IPS-15b (cell line): ENCODE measurements around the gene NXN.

ENCODE experiments used
- H3K27me3 ChIP-seq: one replicate; pipeline ENCODE4 v1.6.1; 2013; ENCODE audit warnings: low read length; ENCODE audit not compliant: control insufficient read depth, insufficient read depth
- H3K36me3 ChIP-seq: one replicate; pipeline ENCODE4 v1.6.1; 2013; ENCODE audit warnings: low read length; ENCODE audit not compliant: control insufficient read depth, insufficient read depth
- H3K4me1 ChIP-seq: one replicate; pipeline ENCODE4 v1.6.1; 2013; ENCODE audit warnings: mild to moderate bottlenecking, low read length; ENCODE audit not compliant: control insufficient read depth, insufficient read depth
- H3K4me3 ChIP-seq: one replicate; pipeline ENCODE4 v1.5.1; 2013; ENCODE audit warnings: low read depth, low read length
- H3K9ac ChIP-seq: one replicate; pipeline ENCODE4 v1.6.1; 2013; ENCODE audit warnings: low read depth, mild to moderate bottlenecking, low read length
- H3K9me3 ChIP-seq: one replicate; pipeline ENCODE4 v1.6.1; 2013; ENCODE audit warnings: mild to moderate bottlenecking, low read length; ENCODE audit not compliant: control insufficient read depth, insufficient read depth

Gene NXN

DNA sequence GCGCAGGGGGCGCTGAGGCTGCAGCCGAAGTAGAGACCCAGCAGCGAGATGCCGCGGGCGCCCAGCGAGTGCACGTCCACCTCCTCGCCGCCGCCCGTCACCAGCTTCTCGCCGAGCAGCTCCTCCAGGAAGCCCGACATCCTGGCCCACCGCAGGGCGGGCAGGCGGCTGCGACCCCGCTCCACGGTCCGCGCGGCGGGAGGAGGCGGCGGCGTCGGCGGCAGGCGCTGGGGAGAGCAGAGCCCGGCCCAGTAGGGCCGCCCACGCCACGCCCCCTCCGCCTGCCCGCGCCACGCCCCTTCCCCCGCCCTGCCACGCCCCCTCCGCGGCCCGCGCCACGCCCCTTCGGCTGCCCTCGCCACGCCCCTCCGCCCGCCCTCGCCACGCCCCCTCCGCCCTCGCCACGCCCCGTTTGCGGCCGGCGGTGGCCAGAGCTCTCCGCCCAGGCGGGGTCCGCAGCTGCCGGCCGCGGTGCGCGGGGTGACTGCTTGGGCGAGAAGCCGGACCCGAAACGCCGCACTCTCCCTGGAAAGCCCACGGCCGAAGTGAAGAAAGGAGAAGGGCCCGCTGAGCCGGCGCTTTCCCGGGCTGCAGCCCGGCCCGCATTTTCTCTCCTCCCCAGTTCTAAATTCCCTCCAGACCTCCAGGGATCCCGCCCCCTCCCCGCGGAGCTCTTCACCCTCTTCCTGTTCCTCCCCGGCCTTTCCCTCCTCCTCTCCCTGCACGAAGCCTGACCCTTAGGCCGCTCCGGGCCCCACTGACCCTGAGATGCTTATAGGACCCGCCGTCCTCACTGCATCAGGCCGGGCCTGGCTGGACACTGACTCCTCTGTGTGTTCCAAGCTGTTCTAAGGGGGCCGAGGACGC, at the start of gene NXN:
Gene NXN, minus strand, starts transcription at position 238 of the 867 bp plus-strand sequence.
- Histone ChIP-seq H3K9ac (peak within 1 kb of the TSS; percentile 71), H3K9me3 (no peaks in the 10 kb centered on the region), H3K27me3 (no peaks in the 10 kb centered on the region), H3K4me1 (peaks cover 22% of the 10 kb centered on the region), H3K36me3 (no peaks in the 10 kb centered on the region), H3K4me3 (peak within 1 kb of the TSS; percentile 90)

DNA sequence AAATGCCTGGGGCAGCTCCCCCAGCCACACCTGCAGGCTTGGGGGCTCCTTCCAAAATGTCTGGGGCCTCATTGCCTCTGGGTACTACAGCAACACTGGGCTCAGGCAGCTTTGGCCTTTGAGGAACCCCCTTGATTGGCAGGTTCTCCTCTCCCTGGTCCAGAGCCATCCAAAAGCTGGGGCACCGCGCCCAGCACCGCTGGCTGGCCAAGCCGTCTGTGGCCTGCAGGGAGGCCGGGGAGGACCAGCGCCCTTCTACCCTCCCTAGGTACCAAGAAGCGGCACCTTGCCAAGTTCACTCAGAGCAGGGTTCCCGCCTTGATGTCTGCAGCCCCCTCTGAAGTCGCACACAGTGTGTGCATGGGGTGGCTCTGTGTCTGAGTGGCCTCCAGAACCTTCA, 47.5 kb upstream of the NXN start:
- H3K4me3 ChIP-seq, result no peak overlapping the region
- peaks cover 3% of the 10 kb centered on the region for H3K27me3 ChIP-seq
- H3K9me3 ChIP-seq, result no peaks in the 10 kb centered on the region
- no peaks in the 10 kb centered on the region for H3K4me1 ChIP-seq
- H3K9ac ChIP-seq, result no peak overlapping the region
- H3K36me3 ChIP-seq, result no peaks in the 10 kb centered on the region

DNA sequence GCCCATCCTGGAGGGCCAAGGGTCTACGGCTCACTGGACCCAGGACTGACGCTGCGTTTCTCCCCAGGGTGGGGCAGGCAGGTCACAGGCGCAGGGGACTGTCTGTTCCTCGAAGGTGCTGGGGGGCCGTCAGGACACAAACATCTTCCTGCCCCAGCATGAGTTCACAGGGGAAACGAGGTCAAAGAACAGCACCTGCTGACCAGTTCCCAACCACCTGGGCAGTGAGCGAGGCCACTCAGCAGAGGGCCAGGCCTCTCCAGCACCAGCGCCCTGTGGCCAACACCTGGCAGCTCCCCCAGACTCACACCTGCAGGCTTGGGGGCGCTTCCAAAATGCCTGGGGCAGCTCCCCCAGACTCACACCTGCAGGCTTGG, 47.0 kb upstream of the NXN start:
- Histone ChIP-seq H3K4me1 (no peaks in the 10 kb centered on the region), H3K36me3 (no peaks in the 10 kb centered on the region), H3K27me3 (peaks cover 3% of the 10 kb centered on the region), H3K4me3 (no peak overlapping the region), H3K9ac (no peak overlapping the region), H3K9me3 (no peaks in the 10 kb centered on the region)

DNA sequence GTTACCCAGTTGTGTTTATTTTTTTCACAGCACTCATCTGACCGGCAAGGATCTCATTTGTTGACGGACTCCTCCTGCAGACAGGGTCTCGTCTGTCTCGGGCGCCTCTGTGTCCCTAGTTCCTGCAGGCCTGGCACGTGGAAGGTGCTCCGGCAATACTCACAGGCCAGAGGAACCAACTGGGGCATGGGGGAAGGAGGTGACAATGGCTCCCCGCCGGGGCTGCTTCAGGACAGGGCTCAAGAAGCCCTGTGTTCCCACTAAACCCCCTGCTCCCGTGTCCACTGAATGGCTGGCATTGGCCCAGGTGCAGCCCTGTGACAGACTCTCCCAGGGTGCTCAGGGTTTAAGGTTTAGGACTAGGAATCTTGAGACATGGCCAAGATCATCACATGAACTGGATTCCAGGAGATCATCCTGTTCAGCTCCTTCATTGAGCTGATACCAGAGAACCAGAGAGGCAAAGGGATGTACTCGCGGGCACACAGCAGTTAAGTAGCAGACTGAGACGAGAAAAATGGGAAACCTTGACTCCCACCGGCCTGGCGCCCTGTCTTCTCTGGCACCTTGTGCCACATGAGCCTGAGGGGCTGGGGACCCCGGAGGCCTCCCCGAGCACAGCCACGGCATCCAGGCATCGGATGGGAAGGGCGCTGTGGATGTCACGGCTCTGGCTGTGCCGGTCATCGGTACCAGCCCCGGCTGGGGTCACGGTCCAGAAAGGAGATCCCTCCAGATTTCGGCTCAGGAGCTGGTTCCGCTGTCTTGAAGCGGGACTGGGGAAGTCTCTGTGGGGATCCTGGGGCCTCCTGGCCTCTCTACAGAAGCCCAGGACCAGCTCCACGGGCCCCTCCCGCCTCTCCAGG, 46.4 kb upstream of the NXN start:
- Histone ChIP-seq H3K4me1 (no peaks in the 10 kb centered on the region), H3K27me3 (peaks cover 3% of the 10 kb centered on the region)

DNA sequence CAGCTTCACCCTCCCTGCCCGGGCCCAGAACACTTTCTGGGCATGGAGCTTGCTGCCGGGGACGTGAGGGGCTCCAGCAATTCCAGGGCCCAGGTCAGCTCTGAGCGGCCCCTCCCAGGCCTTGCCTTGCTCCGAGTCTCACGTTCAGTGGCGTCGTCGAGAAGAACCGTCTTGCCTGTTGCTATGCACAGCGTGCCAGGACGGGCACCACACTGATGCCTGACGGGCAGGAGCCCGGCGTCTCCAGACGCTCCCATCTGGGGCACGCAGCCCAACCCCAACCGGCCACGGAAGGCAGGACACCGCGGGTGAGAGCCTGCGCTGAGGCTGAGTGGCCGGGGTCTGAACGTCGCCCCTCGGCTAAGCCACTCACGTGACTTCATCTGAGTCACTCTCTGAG, 44.5 kb upstream of the NXN start:
- Histone ChIP-seq H3K27me3 (no peaks in the 10 kb centered on the region), H3K4me1 (no peaks in the 10 kb centered on the region), H3K9me3 (no peaks in the 10 kb centered on the region), H3K36me3 (no peaks in the 10 kb centered on the region), H3K9ac (no peak overlapping the region), H3K4me3 (no peak overlapping the region)

More for the DNA sequence above, 46.4 kb upstream of the NXN start:
- Histone ChIP-seq H3K9ac (peak overlapping the region; percentile 47), H3K36me3 (no peaks in the 10 kb centered on the region), H3K4me3 (no peak overlapping the region), H3K9me3 (no peaks in the 10 kb centered on the region)

DNA sequence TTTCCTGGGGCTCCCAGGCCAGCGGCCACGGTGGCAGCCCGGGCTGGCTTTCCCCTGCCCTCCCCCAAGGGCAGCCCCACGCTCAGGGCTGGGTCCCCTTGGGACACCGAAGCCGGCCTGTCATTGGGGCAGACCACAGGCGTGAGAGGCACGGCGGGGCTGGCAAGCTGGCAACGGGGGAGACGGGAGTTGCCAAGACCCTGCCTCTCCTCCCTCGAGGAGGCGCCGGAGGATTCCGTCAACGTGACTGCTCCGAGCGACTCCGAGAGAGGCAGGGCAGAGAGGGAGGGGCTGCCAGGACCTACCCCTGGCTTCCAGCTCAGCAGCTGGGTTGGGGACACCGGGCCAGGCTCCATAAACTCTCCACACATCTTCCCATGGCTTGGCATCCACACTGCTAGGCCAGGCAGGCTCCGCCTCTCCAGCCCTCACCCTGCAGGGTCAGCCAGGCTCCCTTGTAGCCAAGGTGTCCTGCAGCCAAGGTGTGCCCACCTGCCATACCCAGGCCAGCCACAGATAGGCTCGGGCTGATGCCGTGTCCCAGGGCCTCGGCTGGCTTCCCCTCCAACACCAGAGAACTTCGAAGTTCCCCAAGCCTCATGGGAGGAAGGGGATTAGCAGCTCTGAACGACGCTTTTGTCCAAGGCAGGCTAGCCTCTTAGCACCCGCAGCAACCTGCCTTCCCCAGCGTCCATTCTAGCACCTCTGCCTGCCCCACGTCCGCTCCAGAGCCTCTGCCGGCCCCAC, 42.9 kb upstream of the NXN start:
- Histone ChIP-seq H3K4me3 (no peak overlapping the region), H3K9me3 (no peaks in the 10 kb centered on the region), H3K27me3 (no peaks in the 10 kb centered on the region), H3K9ac (no peak overlapping the region), H3K36me3 (no peaks in the 10 kb centered on the region), H3K4me1 (no peaks in the 10 kb centered on the region)

DNA sequence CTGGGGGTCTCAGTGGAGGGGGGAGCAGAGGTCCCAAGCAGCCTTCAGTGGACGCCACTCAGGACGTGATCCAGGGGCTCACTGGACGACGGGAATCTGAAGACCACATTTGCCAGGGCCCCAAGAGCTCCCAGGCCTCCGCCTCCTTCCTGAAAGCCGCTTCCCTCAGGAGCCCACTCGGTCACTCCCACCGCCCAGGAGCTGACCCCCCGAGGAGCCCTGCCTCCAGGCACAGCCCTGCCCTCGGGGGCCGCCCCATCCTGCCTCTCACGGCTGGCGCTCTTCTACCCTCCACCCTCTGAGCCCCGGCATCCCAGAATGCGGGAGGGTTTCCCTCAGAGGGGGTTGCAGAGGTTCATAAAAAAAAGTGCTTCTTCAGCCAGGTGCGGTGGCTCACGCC, 41.6 kb upstream of the NXN start:
- H3K4me3 ChIP-seq, result no peak overlapping the region
- H3K27me3 ChIP-seq, result no peaks in the 10 kb centered on the region
- H3K9me3 ChIP-seq, result no peaks in the 10 kb centered on the region
- H3K9ac ChIP-seq, result peak overlapping the region; percentile 65
- no peaks in the 10 kb centered on the region for H3K36me3 ChIP-seq
- H3K4me1 ChIP-seq, result no peaks in the 10 kb centered on the region

DNA sequence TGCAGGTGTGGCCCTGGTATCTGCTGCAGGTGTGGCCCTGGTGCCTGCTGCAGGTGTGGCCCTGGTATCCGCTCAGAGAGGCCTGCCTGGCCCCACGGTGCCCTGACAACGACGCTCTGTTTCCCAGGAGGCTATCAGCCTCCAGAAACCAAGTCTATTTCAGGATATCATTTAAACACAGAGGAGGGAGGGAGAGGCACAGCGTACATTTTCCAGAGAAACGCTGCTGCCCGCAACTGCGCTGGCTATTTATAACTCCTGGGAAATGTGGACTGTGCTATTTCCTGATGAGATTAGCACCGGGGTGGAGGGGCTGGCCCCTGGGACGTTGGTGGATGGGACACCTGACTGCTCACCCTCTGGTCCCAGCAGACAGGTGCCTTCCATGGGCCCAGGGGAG, 39.9 kb upstream of the NXN start:
- Histone ChIP-seq H3K27me3 (no peaks in the 10 kb centered on the region), H3K4me3 (no peak overlapping the region), H3K9ac (no peak overlapping the region), H3K36me3 (no peaks in the 10 kb centered on the region), H3K9me3 (no peaks in the 10 kb centered on the region), H3K4me1 (no peaks in the 10 kb centered on the region)

DNA sequence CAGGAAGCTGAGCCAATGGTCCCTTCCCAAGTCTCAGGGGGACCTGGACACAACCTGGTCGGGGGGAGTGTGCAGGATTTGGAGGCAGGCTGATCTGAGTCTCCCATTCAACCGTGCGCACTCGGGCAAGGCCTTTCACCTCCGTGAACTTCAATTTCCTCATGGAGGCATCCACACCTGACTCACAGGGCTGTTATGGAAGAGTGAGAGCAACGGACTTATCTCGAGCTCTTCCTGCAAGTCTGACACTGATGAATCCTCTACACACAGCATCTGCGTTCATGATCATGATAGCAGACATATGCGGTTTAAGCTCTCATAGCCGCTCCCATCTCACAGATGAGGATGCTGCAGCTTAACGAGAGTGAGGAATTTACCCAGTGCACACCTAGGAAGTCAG, 39.0 kb upstream of the NXN start:
- no peaks in the 10 kb centered on the region for H3K36me3 ChIP-seq
- H3K27me3 ChIP-seq, result no peaks in the 10 kb centered on the region
- no peak overlapping the region for H3K9ac ChIP-seq
- no peaks in the 10 kb centered on the region for H3K9me3 ChIP-seq
- no peaks in the 10 kb centered on the region for H3K4me1 ChIP-seq
- H3K4me3 ChIP-seq, result no peak overlapping the region

DNA sequence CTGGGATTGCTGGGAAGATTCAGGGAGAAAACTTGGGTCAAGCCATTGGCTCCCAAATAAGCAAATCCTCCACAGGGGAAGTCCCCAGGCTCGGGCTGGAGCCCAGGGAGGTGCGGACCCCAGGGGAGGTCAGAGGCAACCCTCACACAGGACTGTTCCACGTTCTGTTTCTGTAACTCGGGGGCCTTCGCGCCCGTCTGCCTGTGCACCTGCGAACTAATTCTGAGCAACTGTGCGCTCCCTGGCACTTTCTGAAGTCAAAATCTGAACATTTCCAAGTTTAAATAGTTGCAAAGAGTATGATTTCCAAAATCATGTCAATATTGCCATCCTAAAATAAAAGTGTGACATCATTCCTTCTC, 34.1 kb upstream of the NXN start:
- H3K27me3 ChIP-seq, result no peaks in the 10 kb centered on the region
- H3K4me1 ChIP-seq, result no peaks in the 10 kb centered on the region
- H3K4me3 ChIP-seq, result no peak overlapping the region
- H3K36me3 ChIP-seq, result peaks cover 6% of the 10 kb centered on the region
- no peaks in the 10 kb centered on the region for H3K9me3 ChIP-seq
- H3K9ac ChIP-seq, result no peak overlapping the region

DNA sequence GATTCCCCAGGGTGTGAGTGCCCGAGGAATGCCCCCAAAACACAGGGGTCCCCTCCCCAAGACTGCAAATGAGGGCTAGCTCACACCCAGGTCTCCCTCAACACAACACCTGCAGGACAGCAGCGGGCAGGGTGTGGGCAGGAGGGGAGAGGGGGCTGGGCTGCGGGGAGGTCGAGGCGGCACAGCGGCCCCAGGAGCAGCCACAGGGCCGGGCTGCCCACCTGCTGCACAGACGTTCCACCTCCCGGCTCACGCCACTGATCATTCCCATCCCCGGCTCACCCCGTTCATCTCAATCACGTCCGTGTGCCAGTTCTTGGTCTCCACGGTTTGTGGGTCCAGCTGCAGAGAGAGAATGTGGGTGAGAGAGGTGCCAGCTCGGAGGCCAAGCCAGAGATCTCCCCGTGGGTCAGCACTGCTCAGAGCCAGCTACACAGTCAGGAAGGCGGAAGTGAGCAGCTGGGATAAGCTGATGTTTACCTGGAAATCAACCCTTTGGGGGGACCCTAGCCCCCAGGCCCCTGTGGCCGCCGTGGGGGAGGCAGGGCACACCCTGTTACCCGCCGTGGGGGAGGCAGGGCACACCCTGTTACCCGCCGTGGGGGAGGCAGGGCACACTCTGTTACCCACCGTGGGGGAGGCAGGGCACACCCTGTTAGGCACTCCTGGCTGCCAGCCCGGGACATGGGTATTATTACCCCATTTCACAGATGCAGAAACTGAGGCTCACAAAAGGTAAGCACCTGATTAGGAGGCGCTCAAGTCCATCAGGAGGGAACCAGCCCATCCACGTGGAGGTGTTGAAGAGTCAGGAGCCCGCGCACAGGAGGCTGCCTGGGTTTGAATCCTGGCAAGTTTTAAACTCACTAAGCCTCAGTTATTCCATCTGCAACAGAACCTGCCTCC, 33.5 kb upstream of the NXN start:
- H3K36me3 ChIP-seq, result peaks cover 6% of the 10 kb centered on the region
- H3K27me3 ChIP-seq, result no peaks in the 10 kb centered on the region
- no peaks in the 10 kb centered on the region for H3K4me1 ChIP-seq
- H3K9me3 ChIP-seq, result no peaks in the 10 kb centered on the region
- H3K9ac ChIP-seq, result no peak overlapping the region
- H3K4me3 ChIP-seq, result no peak overlapping the region
